GM19455 (cell line): ENCODE measurements around the gene THUMPD2.
"Not testable (repeated sequence)": the region's sequence is repeated elsewhere in the genome, so short reads cannot be mapped to it uniquely, and the experiment has no call there.

ENCODE experiments used
- ATAC-seq: cut with Tn5 transposase; IDR thresholded peaks from one replicate; pipeline ENCODE4 v1.9.1; 2021; ENCODE audit not compliant: unreplicated experiment

THUMPD2 gene

GRCh38 chr2:39778775-39779340, at the start of gene THUMPD2:
THUMPD2 (minus strand) TSS chr2:39779258; CDS start chr2:39779239, 19 bp downstream.
- peak; percentile 82 for ATAC-seq

GRCh38 chr2:39821871-39822270, 42.8 kb upstream of the THUMPD2 start:
- ATAC-seq: no peak

GRCh38 chr2:39816845-39817244, 37.8 kb upstream of the THUMPD2 start:
- no peak for ATAC-seq

GRCh38 chr2:39816428-39816827, 37.4 kb upstream of the THUMPD2 start:
- no peak for ATAC-seq

- no peak for ATAC-seq
Observed at GRCh38 chr2:39805936-39806608, 27.0 kb upstream of the THUMPD2 start.

GRCh38 chr2:39803839-39804238, 24.8 kb upstream of the THUMPD2 start:
- ATAC-seq: no peak

- no peak for ATAC-seq
Observed at GRCh38 chr2:39800752-39801151, 21.7 kb upstream of the THUMPD2 start.

- ATAC-seq: no peak
Observed at GRCh38 chr2:39796134-39796533, 17.1 kb upstream of the THUMPD2 start.

GRCh38 chr2:39790216-39790818, 11.3 kb upstream of the THUMPD2 start:
- not testable (repeated sequence) for ATAC-seq

- no peak for ATAC-seq
Observed at GRCh38 chr2:39787950-39788349, 8.9 kb upstream of the THUMPD2 start.

GRCh38 chr2:39786761-39787522, 7.9 kb upstream of the THUMPD2 start:
- no peak for ATAC-seq

- ATAC-seq: no peak
Observed at GRCh38 chr2:39782591-39782990, 3.5 kb upstream of the THUMPD2 start.

- ATAC-seq: no peak
Observed at GRCh38 chr2:39781697-39782096, 2.6 kb upstream of the THUMPD2 start.

GRCh38 chr2:39780825-39781600, 2.0 kb upstream of the THUMPD2 start:
- no peak for ATAC-seq

- no peak for ATAC-seq
Observed at GRCh38 chr2:39779927-39780326, 869 bp upstream of the THUMPD2 start.

GRCh38 chr2:39779341-39779851, 338 bp upstream of the THUMPD2 start:
- ATAC-seq: no peak

- ATAC-seq: no peak
Observed at GRCh38 chr2:39778233-39778632, 825 bp downstream of the THUMPD2 start.

- ATAC-seq: no peak
Observed at GRCh38 chr2:39772812-39773152, 6.3 kb downstream of the THUMPD2 start.

- ATAC-seq: no peak
Observed at GRCh38 chr2:39772086-39772811, 6.8 kb downstream of the THUMPD2 start.

- ATAC-seq: no peak
Observed at GRCh38 chr2:39762448-39762847, 16.6 kb downstream of the THUMPD2 start.
